Measurements from ENCODE around the gene PLCL2.

Gene PLCL2

DNA sequence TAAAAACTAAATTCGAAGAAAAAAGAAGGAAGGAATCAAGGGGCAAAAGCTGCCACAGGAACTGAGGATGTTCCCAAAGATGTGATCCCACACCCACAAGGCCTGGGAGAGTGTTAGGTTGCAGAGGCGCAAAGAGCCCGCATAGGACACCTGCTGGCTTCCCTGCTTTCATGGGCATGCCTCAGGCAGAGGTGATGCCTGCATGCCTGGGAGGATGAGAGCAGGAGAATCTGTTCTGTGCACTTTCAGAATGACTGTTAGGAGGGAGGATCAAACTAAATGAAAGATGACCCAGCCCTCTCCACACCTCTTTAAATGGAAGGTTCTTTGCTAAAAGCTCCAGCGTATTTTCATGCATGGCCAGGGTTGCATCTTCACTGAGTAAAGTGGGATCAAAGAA, 162.4 kb downstream of the PLCL2 start:
- no peak for DNase-seq (ENCODE audit: low read depth, low spot score)
- POLR2A ChIA-PET: no interaction called here
- CTCF ChIA-PET: interaction anchor here (0.9 kb wide), 1 partner anchor 757 kb away, joined by 3 read pairs; no protein-coding TSS in a partner anchor
- TF ChIP-seq, protein P1, sequence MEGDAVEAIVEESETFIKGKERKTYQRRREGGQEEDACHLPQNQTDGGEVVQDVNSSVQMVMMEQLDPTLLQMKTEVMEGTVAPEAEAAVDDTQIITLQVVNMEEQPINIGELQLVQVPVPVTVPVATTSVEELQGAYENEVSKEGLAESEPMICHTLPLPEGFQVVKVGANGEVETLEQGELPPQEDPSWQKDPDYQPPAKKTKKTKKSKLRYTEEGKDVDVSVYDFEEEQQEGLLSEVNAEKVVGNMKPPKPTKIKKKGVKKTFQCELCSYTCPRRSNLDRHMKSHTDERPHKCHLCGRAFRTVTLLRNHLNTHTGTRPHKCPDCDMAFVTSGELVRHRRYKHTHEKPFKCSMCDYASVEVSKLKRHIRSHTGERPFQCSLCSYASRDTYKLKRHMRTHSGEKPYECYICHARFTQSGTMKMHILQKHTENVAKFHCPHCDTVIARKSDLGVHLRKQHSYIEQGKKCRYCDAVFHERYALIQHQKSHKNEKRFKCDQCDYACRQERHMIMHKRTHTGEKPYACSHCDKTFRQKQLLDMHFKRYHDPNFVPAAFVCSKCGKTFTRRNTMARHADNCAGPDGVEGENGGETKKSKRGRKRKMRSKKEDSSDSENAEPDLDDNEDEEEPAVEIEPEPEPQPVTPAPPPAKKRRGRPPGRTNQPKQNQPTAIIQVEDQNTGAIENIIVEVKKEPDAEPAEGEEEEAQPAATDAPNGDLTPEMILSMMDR (IDR thresholded peaks at IDR 0.05; ENCODE audit: insufficient read depth, low read length, missing control alignments): no peak
- no peak overlapping the region for H3K4me3 ChIP-seq (ENCODE audit: low read depth, low read length)

DNA sequence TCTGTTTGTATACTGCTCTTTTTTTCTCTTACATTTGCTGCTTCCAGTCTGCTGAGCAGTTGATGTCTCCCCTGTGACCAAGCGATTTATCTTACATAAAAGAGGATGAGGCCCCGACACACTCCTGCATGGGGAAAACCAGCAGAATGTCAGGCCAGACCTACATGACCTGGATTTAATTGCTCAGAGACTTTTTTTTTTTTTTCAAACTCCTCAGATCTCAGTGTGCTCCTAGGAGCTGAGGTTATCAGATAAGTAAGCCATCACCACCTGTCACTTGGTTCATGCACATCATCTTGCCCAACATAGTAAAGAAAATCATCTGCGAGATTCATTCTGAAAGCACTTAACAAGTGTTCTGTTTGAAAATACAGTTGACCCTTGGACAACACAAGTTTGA, 163.1 kb downstream of the PLCL2 start:
- ChIA-PET POLR2A (no interaction called here), CTCF (no interaction called here)

DNA sequence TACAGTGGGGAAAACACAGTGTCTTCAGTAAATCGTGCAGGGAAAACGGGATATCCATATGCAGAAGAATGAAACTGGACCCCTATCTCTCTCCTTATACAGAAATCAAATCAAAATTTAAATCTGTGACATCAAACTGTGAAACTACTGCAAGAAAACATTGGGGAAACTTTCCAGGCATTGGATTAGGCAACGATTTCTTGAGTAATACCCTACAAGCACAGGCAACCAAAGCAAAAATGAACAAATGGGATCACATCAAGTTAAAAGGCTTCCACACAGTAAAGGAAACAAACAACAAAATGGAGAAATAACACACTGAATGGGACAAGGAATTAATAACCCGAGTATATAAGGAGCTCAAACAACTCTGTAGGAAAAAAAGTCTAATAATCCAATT, 165.3 kb downstream of the PLCL2 start:
- H3K4me3 ChIP-seq (ENCODE audit: low read depth, low read length): no peak overlapping the region
- POLR2A ChIA-PET: no interaction called here
- CTCF ChIA-PET: no interaction called here

More for the DNA sequence above, 163.1 kb downstream of the PLCL2 start:
- no peak for DNase-seq (ENCODE audit: low read depth, low spot score)
- TF ChIP-seq, protein P1 (IDR thresholded peaks at IDR 0.05; ENCODE audit: insufficient read depth, low read length, missing control alignments): no peak
- no peak overlapping the region for H3K4me3 ChIP-seq (ENCODE audit: low read depth, low read length)

DNA sequence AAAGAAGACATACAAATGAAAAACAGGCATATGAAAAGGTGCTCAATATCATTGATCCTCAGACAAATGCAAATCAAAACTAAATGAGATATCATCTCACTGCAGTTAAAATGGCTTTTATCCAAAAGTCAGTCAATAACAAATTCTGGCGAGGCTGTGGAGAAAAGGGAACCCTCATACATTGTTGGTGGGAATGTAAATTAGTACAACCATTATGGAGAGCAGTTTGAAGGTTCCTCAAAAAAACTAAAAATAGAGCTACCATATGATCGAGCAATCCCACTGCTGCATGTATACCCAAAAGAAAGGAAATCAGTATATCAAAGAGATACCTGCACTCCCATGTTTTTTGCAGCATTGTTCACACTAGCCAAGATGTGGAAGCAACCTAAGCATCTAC, 165.8 kb downstream of the PLCL2 start:
- CTCF ChIA-PET: no interaction called here
- no peak overlapping the region for H3K4me3 ChIP-seq (ENCODE audit: low read depth, low read length)
- DNase-seq (ENCODE audit: low read depth, low spot score): no peak
- TF ChIP-seq, protein P1 (IDR thresholded peaks at IDR 0.05; ENCODE audit: insufficient read depth, low read length, missing control alignments): no peak
- POLR2A ChIA-PET: no interaction called here

More for the DNA sequence above, 165.3 kb downstream of the PLCL2 start:
- DNase-seq (ENCODE audit: low read depth, low spot score): no peak
- TF ChIP-seq, protein P1 (IDR thresholded peaks at IDR 0.05; ENCODE audit: insufficient read depth, low read length, missing control alignments): no peak

DNA sequence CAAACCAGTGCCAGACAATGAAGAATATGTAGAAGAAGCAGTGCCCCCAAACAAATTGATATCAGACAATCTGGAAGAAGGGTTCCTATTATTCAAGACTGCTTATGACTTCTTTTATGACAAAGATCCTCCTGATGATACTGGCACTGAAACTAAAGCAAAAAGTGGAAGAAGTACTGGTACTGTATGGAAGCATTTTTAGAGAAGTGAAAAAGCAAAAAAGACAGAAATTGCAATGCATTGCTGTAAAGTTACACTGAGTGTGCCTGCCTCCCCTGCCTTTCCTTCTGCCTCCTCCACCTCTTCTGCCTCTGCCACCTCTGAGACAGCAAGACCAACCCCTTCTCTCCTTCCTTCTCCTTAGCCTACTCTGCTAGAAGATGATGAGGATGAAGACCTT, 167.6 kb downstream of the PLCL2 start:
- no peak overlapping the region for H3K4me3 ChIP-seq (ENCODE audit: low read depth, low read length)
- no peak for DNase-seq (ENCODE audit: low read depth, low spot score)
- ChIA-PET POLR2A (no interaction called here), CTCF (no interaction called here)
- TF ChIP-seq, protein P1 (IDR thresholded peaks at IDR 0.05; ENCODE audit: insufficient read depth, low read length, missing control alignments): no peak

DNA sequence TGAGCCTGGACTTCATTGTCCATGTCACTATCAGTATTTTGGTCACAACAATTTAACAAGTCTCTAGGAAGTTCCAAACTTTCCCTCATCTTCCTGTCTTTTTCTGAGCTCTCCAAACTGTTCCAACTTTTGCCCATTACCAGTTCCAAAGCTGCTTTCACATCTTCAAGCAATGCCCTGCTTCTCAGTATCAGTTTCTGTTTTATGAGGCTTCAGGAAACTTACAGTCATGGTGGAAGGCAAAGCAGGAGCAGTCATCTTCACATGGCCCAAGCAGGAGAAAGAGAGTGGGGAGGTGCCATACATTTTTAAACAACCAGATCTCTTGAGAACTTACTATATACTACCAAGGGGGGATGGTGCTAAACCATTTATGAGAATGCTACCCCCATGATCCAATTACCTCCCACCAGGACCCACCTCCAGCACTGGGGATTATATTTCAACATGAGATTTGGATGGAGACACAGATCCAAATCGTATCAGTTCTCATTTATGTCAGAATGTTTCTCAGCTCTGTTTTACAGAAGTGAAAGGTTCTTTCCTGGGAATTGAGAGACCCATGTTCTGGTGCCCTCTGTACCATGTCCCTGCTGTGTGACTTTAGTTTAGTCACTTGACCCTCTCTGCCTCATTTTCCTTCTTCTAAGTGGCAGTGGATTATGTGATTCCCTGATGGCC, 169.7 kb downstream of the PLCL2 start:
- ChIA-PET CTCF (no interaction called here), POLR2A (no interaction called here)

More for the DNA sequence above, 169.7 kb downstream of the PLCL2 start:
- no peak for DNase-seq (ENCODE audit: low read depth, low spot score)
- no peak overlapping the region for H3K4me3 ChIP-seq (ENCODE audit: low read depth, low read length)
- TF ChIP-seq, protein P1 (IDR thresholded peaks at IDR 0.05; ENCODE audit: insufficient read depth, low read length, missing control alignments): no peak
